Activated CD8-positive, alpha-beta T cell treated with anti-CD3 and anti-CD28 coated beads for 36 hours (primary cell): ENCODE results near the gene EIF4B. TPM values are rescaled to one million over a fixed set of nuclear protein-coding genes. Genes with fewer than 3 reads are reported as not detected.
A peak's percentile ranks its signal among the peaks of the same experiment; 100 is the strongest.

Source experiments
- ATAC-seq: fragments of 200-7000 bp; cut with Tn5 transposase; one replicate; pipeline ENCODE4 v1.10.0; 2021; ENCODE audit warnings: mild to moderate bottlenecking, moderate library complexity
- CTCF ChIA-PET: fragments of 350-600 bp; sonication (Branson Sonifier 250); formaldehyde crosslinking; loops from one replicate; lab custom pipeline; 2021; ENCODE audit warnings: antibody characterized with exemption; lab: Charles Lee
- POLR2A ChIA-PET: fragments of 350-600 bp; sonication (Branson Sonifier 250); formaldehyde crosslinking; loops from one replicate; lab custom pipeline; 2021; ENCODE audit warnings: antibody characterized with exemption; lab: Charles Lee
- DNase-seq: peaks from one replicate; pipeline ENCODE4 v3.0.0-alpha.2; 2020
- H3K27ac Mint-ChIP-seq: one replicate; pipeline ENCODE4 v1.8.0; 2021; ENCODE audit warnings: mild to moderate bottlenecking, mixed read lengths
- H3K27me3 Mint-ChIP-seq: one replicate; pipeline ENCODE4 v1.8.0; 2021; ENCODE audit warnings: mixed read lengths
- H3K36me3 Mint-ChIP-seq: one replicate; pipeline ENCODE4 v1.8.0; 2021; ENCODE audit warnings: low read depth, mixed read lengths
- H3K4me1 Mint-ChIP-seq: one replicate; pipeline ENCODE4 v1.8.0; 2021; ENCODE audit warnings: low read depth, mixed read lengths
- H3K4me3 Mint-ChIP-seq: one replicate; pipeline ENCODE4 v1.8.0; 2021; ENCODE audit warnings: mild to moderate bottlenecking, moderate library complexity, mixed read lengths
- H3K9me3 Mint-ChIP-seq: one replicate; pipeline ENCODE4 v1.8.0; 2021; ENCODE audit warnings: mixed read lengths
- intact Hi-C: fragments of 100-400 bp; cut with micrococcal nuclease; formaldehyde crosslinking; loops from one replicate; pipeline ENCODE4 v1.10.0; 2022
- total RNA-seq, 2 experiments: library from RNA; stranded (reverse); gene quantifications; one replicate each; pipeline ENCODE4 v1.2.3, GENCODE V29; 2021
- TF ChIP-seq, protein P1 (sequence below): fragments of 200-600 bp; IDR thresholded peaks from one replicate; pipeline ENCODE4 v1.8.0; 2022; ENCODE audit warnings: antibody characterized with exemption, mild to moderate bottlenecking

Gene EIF4B
- total RNA-seq, 2 experiments from 2014 or later, result 789 to 814 TPM

DNA sequence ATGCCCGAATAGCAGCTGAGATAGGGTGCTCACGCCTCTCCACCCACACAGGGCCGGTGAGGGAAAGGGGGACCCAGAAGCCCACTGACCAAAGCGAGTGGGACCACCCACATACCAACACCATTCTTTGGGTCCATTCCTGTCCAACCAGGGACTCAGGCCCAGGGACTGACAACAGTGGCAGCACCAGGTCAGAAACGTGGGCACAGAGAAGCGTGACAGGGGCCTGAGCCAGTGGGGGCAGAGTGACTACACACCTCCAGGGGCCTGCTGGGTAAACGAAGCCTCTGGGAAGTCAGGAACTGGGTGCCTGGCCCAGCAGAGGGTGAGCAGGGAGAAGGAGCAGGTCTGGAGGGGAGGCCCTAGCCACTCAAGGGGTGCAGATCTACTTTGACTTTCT, 59.2 kb downstream of the EIF4B start:
- H3K36me3 Mint-ChIP-seq, result peaks cover 16% of the 10 kb centered on the region
- no peak overlapping the region for H3K4me3 Mint-ChIP-seq
- H3K27ac Mint-ChIP-seq, result no peak overlapping the region
- peaks cover 12% of the 10 kb centered on the region for H3K4me1 Mint-ChIP-seq
- no peaks in the 10 kb centered on the region for H3K9me3 Mint-ChIP-seq
- ChIA-PET POLR2A (interaction anchor here (0.7 to 5.6 kb wide), 8 partner anchors 11 to 117 kb away, joined by 3 to 37 read pairs (median 6); partner anchors contain the start of genes IGFBP6, SOAT2 and SPRYD3), CTCF (interaction anchor here (0.6 to 12.1 kb wide), 43 partner anchors 11 to 280 kb away, joined by 3 to 553 read pairs (median 4); partner anchors contain the start of genes AAAS, CSAD, EIF4B and ESPL1)
- ATAC-seq, result no peak
- DNase-seq, result no peak
- intact Hi-C loops, result no loop called here
- TF ChIP-seq, protein P1, sequence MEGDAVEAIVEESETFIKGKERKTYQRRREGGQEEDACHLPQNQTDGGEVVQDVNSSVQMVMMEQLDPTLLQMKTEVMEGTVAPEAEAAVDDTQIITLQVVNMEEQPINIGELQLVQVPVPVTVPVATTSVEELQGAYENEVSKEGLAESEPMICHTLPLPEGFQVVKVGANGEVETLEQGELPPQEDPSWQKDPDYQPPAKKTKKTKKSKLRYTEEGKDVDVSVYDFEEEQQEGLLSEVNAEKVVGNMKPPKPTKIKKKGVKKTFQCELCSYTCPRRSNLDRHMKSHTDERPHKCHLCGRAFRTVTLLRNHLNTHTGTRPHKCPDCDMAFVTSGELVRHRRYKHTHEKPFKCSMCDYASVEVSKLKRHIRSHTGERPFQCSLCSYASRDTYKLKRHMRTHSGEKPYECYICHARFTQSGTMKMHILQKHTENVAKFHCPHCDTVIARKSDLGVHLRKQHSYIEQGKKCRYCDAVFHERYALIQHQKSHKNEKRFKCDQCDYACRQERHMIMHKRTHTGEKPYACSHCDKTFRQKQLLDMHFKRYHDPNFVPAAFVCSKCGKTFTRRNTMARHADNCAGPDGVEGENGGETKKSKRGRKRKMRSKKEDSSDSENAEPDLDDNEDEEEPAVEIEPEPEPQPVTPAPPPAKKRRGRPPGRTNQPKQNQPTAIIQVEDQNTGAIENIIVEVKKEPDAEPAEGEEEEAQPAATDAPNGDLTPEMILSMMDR, result no peak
- H3K27me3 Mint-ChIP-seq, result no peaks in the 10 kb centered on the region

DNA sequence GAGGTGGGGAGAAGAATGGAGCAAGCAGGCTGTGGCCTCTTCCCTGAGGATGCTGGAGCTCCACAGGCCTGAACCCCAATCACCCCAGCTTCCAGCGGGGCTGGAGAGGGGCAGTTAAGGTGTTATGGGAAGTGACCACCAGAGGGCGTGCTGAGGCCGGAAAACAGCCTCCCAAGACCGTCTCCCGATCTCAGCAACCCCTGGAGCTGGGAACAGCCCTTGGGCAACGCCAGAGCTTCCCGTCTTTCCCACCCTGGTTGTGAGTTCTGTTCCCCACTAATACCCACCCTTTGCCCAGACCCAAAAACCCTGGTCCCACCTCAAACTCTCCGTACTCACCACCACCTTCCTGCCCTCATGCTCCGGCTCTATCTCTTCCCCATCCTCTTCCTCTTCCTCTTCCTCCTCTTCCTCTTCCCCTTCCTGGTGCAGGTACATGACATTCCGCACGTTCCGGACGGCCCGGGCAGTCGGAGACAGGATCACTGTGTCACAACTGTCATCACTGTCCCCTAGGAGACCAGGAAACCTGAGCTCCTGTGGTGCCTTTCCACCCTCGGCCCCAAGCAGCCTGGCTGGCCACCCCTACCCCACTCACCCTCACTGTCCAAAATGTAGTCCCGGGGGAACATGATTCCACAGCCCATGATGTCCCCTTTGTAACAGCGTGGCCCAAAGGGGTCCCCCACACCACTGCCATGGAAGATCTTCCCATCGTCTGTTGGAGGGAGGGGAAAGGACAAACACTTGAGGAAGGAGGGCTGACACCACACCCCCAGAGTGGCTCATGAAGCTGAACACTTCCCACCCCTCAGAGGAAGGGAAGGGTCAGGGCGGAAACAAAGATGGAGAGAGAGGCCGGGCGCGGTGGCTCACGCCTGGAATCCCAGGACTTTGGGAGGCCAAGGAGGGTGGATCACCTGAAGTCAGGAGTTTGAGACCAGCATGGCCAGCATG, 60.0 kb downstream of the EIF4B start:
- no peaks in the 10 kb centered on the region for H3K27me3 Mint-ChIP-seq
- H3K9me3 Mint-ChIP-seq, result no peaks in the 10 kb centered on the region
- DNase-seq (peak; percentile 80), ATAC-seq (peak; percentile 66)
- intact Hi-C loops, result loop anchor here (2.0 kb wide), 1 partner anchor 33 kb away; no protein-coding TSS in a partner anchor
- ChIA-PET POLR2A (interaction anchor here (0.7 to 5.6 kb wide), 11 partner anchors 9 to 116 kb away, joined by 3 to 37 read pairs (median 3); partner anchors contain the start of genes IGFBP6, SOAT2 and SPRYD3), CTCF (interaction anchor here (0.6 to 12.1 kb wide), 45 partner anchors 12 to 279 kb away, joined by 3 to 553 read pairs (median 4); partner anchors contain the start of genes AAAS, CSAD, EIF4B and ESPL1)
- H3K36me3 Mint-ChIP-seq, result peaks cover 16% of the 10 kb centered on the region
- H3K27ac Mint-ChIP-seq, result peak overlapping the region; percentile 40
- no peak overlapping the region for H3K4me3 Mint-ChIP-seq
- peaks cover 12% of the 10 kb centered on the region for H3K4me1 Mint-ChIP-seq
- TF ChIP-seq, protein P1, result peak; percentile 96

DNA sequence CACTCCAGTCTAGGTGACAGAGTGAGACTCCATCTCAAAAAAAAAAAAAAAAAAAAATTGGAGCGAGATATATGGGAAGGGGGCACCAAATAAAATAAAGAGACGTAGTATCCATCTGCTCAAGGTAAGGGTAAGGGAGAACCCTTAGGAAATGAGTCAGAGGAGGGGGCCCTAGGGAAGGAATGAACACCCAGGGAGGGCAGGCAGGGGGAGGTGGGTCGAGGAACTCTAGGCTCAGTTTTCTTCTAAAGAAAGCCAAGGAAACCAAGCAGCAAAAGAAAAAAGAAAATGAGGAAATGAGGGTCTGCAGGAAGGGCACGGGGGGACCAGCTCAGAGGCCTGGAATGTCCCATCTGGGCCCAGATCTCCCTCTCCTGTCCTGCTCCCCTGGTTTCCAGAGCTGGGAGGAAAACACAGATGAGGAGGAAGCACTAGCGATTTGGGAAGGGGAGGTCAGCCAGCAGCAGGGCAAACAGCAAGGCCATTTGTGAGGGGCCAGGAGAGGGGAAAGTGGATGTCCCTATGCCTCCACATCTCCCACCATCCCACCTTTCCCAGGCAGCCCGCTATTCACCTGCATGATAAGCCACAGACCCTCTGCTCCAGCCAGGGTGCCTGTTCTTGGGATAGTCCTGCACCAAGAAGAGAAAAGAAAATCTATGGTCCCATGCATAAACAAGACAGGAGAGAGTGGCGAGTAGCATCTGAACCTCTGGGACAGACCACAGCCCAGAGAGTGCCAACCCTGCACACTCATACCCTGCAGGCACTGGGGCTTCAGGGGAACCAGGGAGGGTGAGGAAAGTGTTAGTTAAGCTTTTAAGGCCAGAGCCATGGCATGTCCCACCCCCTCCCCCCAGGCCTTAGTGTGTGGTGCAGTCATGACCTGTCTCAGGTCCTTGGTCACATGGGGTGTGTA, 61.1 kb downstream of the EIF4B start:
- ATAC-seq (peak; percentile 44), DNase-seq (peak; percentile 45)
- Mint-ChIP-seq H3K27ac (peak overlapping the region; percentile 47), H3K9me3 (no peaks in the 10 kb centered on the region), H3K4me3 (no peak overlapping the region), H3K36me3 (peaks cover 19% of the 10 kb centered on the region), H3K4me1 (peaks cover 12% of the 10 kb centered on the region), H3K27me3 (no peaks in the 10 kb centered on the region)
- POLR2A ChIA-PET, result interaction anchor here (0.5 to 5.6 kb wide), 4 partner anchors 12 to 169 kb away, joined by 4 to 37 read pairs (median 22); partner anchors contain the start of genes IGFBP6, SOAT2 and SPRYD3
- TF ChIP-seq, protein P1, result no peak
- intact Hi-C loops, result loop anchor here (2.0 kb wide), 1 partner anchor 31 kb away; no protein-coding TSS in a partner anchor
- CTCF ChIA-PET, result interaction anchor here (0.8 to 12.1 kb wide), 11 partner anchors 13 to 211 kb away, joined by 3 to 553 read pairs (median 11); partner anchors contain the start of genes IGFBP6, SOAT2 and SPRYD3

DNA sequence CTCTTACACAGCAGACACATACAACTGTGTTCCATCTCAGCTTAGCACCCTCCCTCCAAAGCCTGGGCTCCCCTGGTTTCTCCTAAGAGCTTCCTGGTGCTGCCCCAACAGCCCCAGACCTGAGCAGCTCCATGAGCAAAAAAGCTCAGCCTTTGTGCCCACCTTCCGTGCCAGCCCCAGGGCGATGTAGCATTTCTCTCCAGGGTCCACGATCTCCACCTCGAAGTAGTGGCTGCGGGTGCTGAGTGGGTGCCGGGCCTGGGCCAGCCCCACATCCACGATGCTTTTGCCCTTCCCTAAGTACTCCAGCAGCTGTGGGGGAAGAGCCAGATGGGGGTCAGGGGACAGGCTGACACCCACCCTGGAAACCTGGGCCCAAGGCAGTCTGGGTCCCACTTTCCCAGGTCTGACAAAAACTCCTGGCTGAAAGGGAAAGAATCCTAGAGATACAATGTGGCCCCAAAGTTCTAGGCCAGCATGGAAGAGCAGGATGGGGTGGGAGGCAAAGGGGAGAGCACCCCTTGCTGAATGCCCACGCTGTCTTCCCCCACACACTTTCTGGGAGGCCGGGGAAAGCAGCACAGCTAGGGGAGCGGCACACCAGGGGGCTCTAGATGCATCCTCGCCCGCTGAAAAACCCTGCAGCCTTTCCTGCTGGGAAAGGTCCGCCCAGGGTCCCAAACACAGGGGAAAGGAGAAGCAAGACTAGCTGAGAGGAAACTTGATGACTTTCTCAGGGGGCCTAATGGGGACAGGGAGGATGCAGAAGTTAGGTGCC, 61.9 kb downstream of the EIF4B start:
- DNase-seq (no peak), ATAC-seq (no peak)
- ChIA-PET POLR2A (interaction anchor here (0.5 to 5.6 kb wide), 3 partner anchors 11 to 168 kb away, joined by 4 to 37 read pairs (median 32); partner anchors contain the start of genes IGFBP6 and SPRYD3), CTCF (interaction anchor here (0.8 to 12.1 kb wide), 5 partner anchors 13 to 146 kb away, joined by 3 to 553 read pairs (median 4); partner anchors contain the start of genes IGFBP6, SOAT2 and SPRYD3)
- TF ChIP-seq, protein P1, result no peak
- peak overlapping the region; percentile 29 for H3K27ac Mint-ChIP-seq
- no peaks in the 10 kb centered on the region for H3K27me3 Mint-ChIP-seq
- H3K4me3 Mint-ChIP-seq, result no peak overlapping the region
- intact Hi-C loops, result loop anchor here (2.0 kb wide), 1 partner anchor 31 kb away; no protein-coding TSS in a partner anchor
- peaks cover 25% of the 10 kb centered on the region for H3K36me3 Mint-ChIP-seq
- no peaks in the 10 kb centered on the region for H3K9me3 Mint-ChIP-seq
- H3K4me1 Mint-ChIP-seq, result peaks cover 12% of the 10 kb centered on the region
